IMR-90 (cell line): ENCODE data around the gene CENATAC. TPM values are rescaled to one million over a fixed set of nuclear protein-coding genes. Genes with fewer than 3 reads are reported as not detected.
"Not testable (repeated sequence)": the region's sequence is repeated elsewhere in the genome, so short reads cannot be mapped to it uniquely, and the experiment has no call there.

Experiments used
- ATAC-seq: fragments of 200-7000 bp; cut with Tn5 transposase; 2 replicates; pipeline ENCODE4 v1.9.1; 2020; ENCODE audit warnings: low read depth, mild to moderate bottlenecking, moderate library complexity
- BruUV-seq: library from RNA; stranded (reverse); fragments of 400-500 nt; replicated peaks from 2 replicates; lab custom pipeline; 2021; lab: Mats Ljungman, UMichigan
- CTCF ChIA-PET: fragments of 300-600 bp; formaldehyde crosslinking; extraction: SDS; loops from one replicate; lab custom pipeline; 2021; ENCODE audit warnings: antibody characterized with exemption; lab: Yijun Ruan, JAX
- POLR2A ChIA-PET: fragments of 300-600 bp; sonication (Branson Sonifier 250); formaldehyde crosslinking; loops from one replicate; lab custom pipeline; 2022; ENCODE audit warnings: antibody characterized with exemption; ENCODE audit not compliant: unreplicated experiment; lab: Charles Lee
- DNase-seq: peaks from one replicate; pipeline ENCODE4 v3.0.0; 2013
- H2AFZ ChIP-seq: replicated peaks from 2 replicates; pipeline ENCODE3; 2013; ENCODE audit warnings: low read length, mild to moderate bottlenecking; ENCODE audit not compliant: poor library complexity
- H2AK5ac ChIP-seq: 2 replicates; pipeline ENCODE4 v1.6.1; 2013; ENCODE audit warnings: low read depth, low read length, inconsistent platforms
- H2AK9ac ChIP-seq: replicated peaks from 2 replicates; pipeline ENCODE3; 2013; ENCODE audit warnings: mild to moderate bottlenecking, low read depth, low read length, moderate library complexity; ENCODE audit not compliant: poor library complexity
- H2BK120ac ChIP-seq: 2 replicates; pipeline ENCODE4 v1.6.1; 2013; ENCODE audit warnings: low read depth, low read length, inconsistent platforms
- H2BK15ac ChIP-seq: 3 replicates; pipeline ENCODE4 v1.6.1; 2013; ENCODE audit warnings: low read depth, low read length, inconsistent platforms
- H2BK20ac ChIP-seq: 2 replicates; pipeline ENCODE4 v1.6.1; 2013; ENCODE audit warnings: low read depth, mild to moderate bottlenecking, inconsistent platforms, low read length, moderate library complexity
- H2BK5ac ChIP-seq: 2 replicates; pipeline ENCODE4 v1.6.1; 2013; ENCODE audit warnings: mild to moderate bottlenecking, low read depth, low read length, inconsistent platforms; ENCODE audit not compliant: poor library complexity, severe bottlenecking
- H3K14ac ChIP-seq: replicated peaks from 2 replicates; pipeline ENCODE4 v1.6.1; 2013; ENCODE audit warnings: low read depth, low read length, inconsistent platforms
- H3K18ac ChIP-seq: 2 replicates; pipeline ENCODE4 v1.6.1; 2013; ENCODE audit warnings: low read depth, low read length, control low read depth
- H3K23ac ChIP-seq: 2 replicates; pipeline ENCODE4 v1.6.1; 2013; ENCODE audit warnings: low read depth, low read length, inconsistent platforms
- H3K27ac ChIP-seq: 2 replicates; pipeline ENCODE4 v1.5.1; 2013; ENCODE audit warnings: mild to moderate bottlenecking, control low read depth, low read length; ENCODE audit not compliant: insufficient read depth
- H3K27me3 ChIP-seq: 2 replicates; pipeline ENCODE4 v1.6.1; 2013; ENCODE audit warnings: low read length; ENCODE audit not compliant: control insufficient read depth, insufficient read depth
- H3K36me3 ChIP-seq: 2 replicates; pipeline ENCODE4 v1.6.1; 2013; ENCODE audit warnings: low read length, mixed read lengths; ENCODE audit not compliant: control insufficient read depth, insufficient read depth
- H3K4ac ChIP-seq: 2 replicates; pipeline ENCODE4 v1.6.1; 2013; ENCODE audit warnings: low read depth, low read length, inconsistent platforms
- H3K4me1 ChIP-seq: 2 replicates; pipeline ENCODE4 v1.6.1; 2013; ENCODE audit warnings: low read length, mixed read lengths; ENCODE audit not compliant: control insufficient read depth, insufficient read depth
- H3K4me2 ChIP-seq: 2 replicates; pipeline ENCODE4 v1.6.1; 2013; ENCODE audit warnings: low read depth, mild to moderate bottlenecking, control low read depth, low read length, moderate library complexity
- H3K4me3 ChIP-seq: 2 replicates; pipeline ENCODE4 v1.5.1; 2013; ENCODE audit warnings: low read depth, mild to moderate bottlenecking, control low read depth, low read length, moderate library complexity; ENCODE audit not compliant: insufficient read depth
- H3K56ac ChIP-seq: 2 replicates; pipeline ENCODE4 v1.6.1; 2013; ENCODE audit warnings: low read length, inconsistent platforms; ENCODE audit not compliant: insufficient read depth; ENCODE audit errors: extremely low read depth
- H3K79me1 ChIP-seq, 2 experiments: 2 replicates each; pipeline ENCODE4 v1.6.1; 2013; ENCODE audit warnings: low read length in 2 of 2, inconsistent platforms in 1 of 2, low read depth in 1 of 2
- H3K9ac ChIP-seq: 2 replicates; pipeline ENCODE4 v1.6.1; 2013; ENCODE audit warnings: low read depth, low read length, control low read depth
- H3K9me1 ChIP-seq: 2 replicates; pipeline ENCODE4 v1.6.1; 2013; ENCODE audit warnings: low read length, inconsistent platforms; ENCODE audit not compliant: insufficient read depth
- H3K9me3 ChIP-seq: 2 replicates; pipeline ENCODE4 v1.6.1; 2013; ENCODE audit warnings: low read length; ENCODE audit not compliant: control insufficient read depth, insufficient read depth
- H4K20me1 ChIP-seq: 2 replicates; pipeline ENCODE4 v1.6.1; 2013; ENCODE audit warnings: low read length, inconsistent platforms; ENCODE audit not compliant: insufficient read depth
- H4K5ac ChIP-seq: 2 replicates; pipeline ENCODE4 v1.6.1; 2013; ENCODE audit warnings: mild to moderate bottlenecking, low read depth, low read length, control low read depth
- H4K8ac ChIP-seq, 2 experiments: 2 replicates each; pipeline ENCODE4 v1.6.1; 2013; ENCODE audit warnings: low read depth in 2 of 2, low read length in 2 of 2, control low read depth in 1 of 2, inconsistent platforms in 1 of 2
- H4K91ac ChIP-seq: 2 replicates; pipeline ENCODE4 v1.6.1; 2013; ENCODE audit warnings: low read depth, low read length, inconsistent platforms; ENCODE audit not compliant: insufficient read depth
- WGBS, 2 experiments: methylation state at CpG; one replicate each; pipeline versions ENCODE4 v1.1.5 to v1.1.7; 2013; ENCODE audit warnings: missing lambda C conversion rate in 2 of 2; ENCODE audit not compliant: insufficient read length in 1 of 2; ENCODE audit errors: extremely low coverage in 2 of 2; 5-methylcytosine and 5-hydroxymethylcytosine counted together
- dilution Hi-C: fragments of 300-500 bp; cut with HindIII; formaldehyde crosslinking; loops from one replicate; pipeline ENCODE4 v1.14.3; 2018; ENCODE audit warnings: low sequenced_read_pairs; ENCODE audit not compliant: unreplicated experiment
- in situ Hi-C: fragments of 300-500 bp; cut with MboI; formaldehyde crosslinking; loops from 3 replicates; pipeline ENCODE4 v1.14.3; 2019; ENCODE audit warnings: low sequenced_read_pairs, inconsistent platforms, mixed read lengths
- intact Hi-C: fragments of 100-400 bp; cut with micrococcal nuclease; formaldehyde crosslinking; loops from 2 replicates; pipeline ENCODE4 v1.10.0; 2022
- polyA plus RNA-seq, 3 experiments: library from polyadenylated mRNA; depleted of rRNA; stranded (reverse); fragments of >200 nt; gene quantifications; 2 replicates each; pipeline ENCODE4 v1.2.3, GENCODE V29; 2012; ENCODE audit warnings: low replicate concordance in 1 of 3
- total RNA-seq: library from RNA; depleted of rRNA; stranded (reverse); fragments of >200 nt; gene quantifications from 2 replicates; pipeline ENCODE4 v1.2.3, GENCODE V29; 2012

CENATAC gene
- total and polyA plus RNA-seq, 2 of the 4 experiments (the other 2 are of a cell fraction) = 13.1 to 16.7 TPM

GRCh38 chr11:118953976-118954375 lies 44.0 kb upstream of the CENATAC start:
- H3K9ac ChIP-seq, H3K36me3 ChIP-seq, H3K9me3 ChIP-seq, H2BK15ac ChIP-seq, H3K79me1 ChIP-seq, H3K56ac ChIP-seq, in situ Hi-C loops, H3K27ac ChIP-seq, intact Hi-C loops, H3K4ac ChIP-seq, DNase-seq, H4K8ac ChIP-seq, H3K4me1 ChIP-seq, H4K91ac ChIP-seq, H2AFZ ChIP-seq, H4K20me1 ChIP-seq, ATAC-seq, POLR2A ChIA-PET, H3K14ac ChIP-seq, H3K18ac ChIP-seq, H2AK9ac ChIP-seq, H4K5ac ChIP-seq, H3K4me3 ChIP-seq, H3K9me1 ChIP-seq, dilution Hi-C loops, H2BK5ac ChIP-seq, H2BK20ac ChIP-seq, H2AK5ac ChIP-seq, BruUV-seq, H2BK120ac ChIP-seq, H3K4me2 ChIP-seq: not testable (repeated sequence)
- Histone ChIP-seq H3K23ac (0 out of 2 replicates have a peak overlapping the region, but pooled peaks have one; percentile 49), H3K27me3 (peaks cover 42% of the 10 kb centered on the region)
- no CpG with 5 or more reads among the region's 6 CpGs for WGBS, 2 experiments
- CTCF ChIA-PET = interaction anchor here (1.9 kb wide), 1 partner anchor 264 kb away, joined by 7 read pairs; no protein-coding TSS in a partner anchor
